ENCODE measurements around the gene RIOK2.

GRCh38 chr5:97229688-97230285 is 46.7 kb upstream of the RIOK2 start:
- TF ChIP-seq EZH2 (IDR thresholded peaks at IDR 0.05; ENCODE audit: borderline replicate concordance, low read depth, low read length, poor library complexity, severe bottlenecking) (no peak), CTCF (conservative IDR thresholded peaks at IDR 0.05; ENCODE audit: low read depth, low read length) (no peak)
